ENCODE results near the gene AHRR. TPM values are rescaled to one million over a fixed set of nuclear protein-coding genes. Genes with fewer than 3 reads are reported as not detected.

AHRR gene
- total RNA-seq, 1 donor from 2014 or later, result 10.5 TPM

DNA sequence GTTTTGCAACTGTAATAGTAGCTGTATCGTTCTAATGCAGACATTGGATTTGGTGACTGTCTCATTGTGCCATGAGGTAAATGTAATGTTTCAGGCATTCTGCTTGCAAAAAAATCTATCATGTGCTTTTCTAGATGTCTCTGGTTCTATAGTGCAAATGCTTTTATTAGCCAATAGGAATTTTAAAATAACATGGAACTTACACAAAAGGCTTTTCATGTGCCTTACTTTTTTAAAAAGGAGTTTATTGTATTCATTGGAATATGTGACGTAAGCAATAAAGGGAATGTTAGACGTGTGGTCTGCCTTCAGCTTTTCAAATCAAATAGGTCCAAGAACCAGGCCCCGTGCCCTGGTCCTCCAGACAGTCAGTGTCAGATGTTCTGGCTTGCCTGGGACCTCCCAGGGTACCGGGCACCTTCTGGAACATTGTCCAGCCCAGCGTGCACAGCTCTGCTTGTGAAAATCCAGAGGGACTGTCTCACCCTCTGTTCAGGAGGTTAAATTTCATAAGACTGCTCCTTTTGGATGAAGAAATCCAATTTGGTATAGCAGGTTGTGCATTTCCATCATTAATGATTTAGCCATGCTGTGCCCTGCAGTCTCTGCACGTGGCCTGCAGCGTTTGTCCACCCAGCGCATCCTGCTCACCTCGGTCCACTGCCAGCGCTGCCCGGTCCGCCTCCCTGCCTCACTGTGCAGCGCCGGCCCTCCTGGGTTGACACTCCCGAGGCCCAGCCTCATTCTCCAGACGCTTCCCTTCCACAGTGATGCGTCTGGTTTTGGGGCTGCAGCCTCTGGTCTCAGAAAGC is 6.6 kb upstream of the AHRR start:
- Histone ChIP-seq H3K9me3 (ENCODE audit: insufficient read depth, low read depth, low read length) (no peaks in the 10 kb centered on the region), H3K79me2 (ENCODE audit: insufficient read depth, low read length) (peaks cover 12% of the 10 kb centered on the region), H3K36me3 (ENCODE audit: insufficient read depth, low read length) (no peaks in the 10 kb centered on the region), H4K20me1 (ENCODE audit: insufficient read depth, low read length) (peaks cover 72% of the 10 kb centered on the region), H3K4me3 (ENCODE audit: insufficient read depth, low read depth, low read length) (no peak overlapping the region), H3K27me3 (ENCODE audit: insufficient read depth, low read length) (no peaks in the 10 kb centered on the region), H2AFZ (ENCODE audit: low read depth, low read length) (no peak overlapping the region), H3K4me2 (ENCODE audit: low read length) (no peak overlapping the region), H3K4me1 (ENCODE audit: insufficient read depth, low read length) (peaks cover 29% of the 10 kb centered on the region), H3K9ac (ENCODE audit: low read length) (no peak overlapping the region), H3K27ac (ENCODE audit: low read depth, low read length) (no peak overlapping the region)
- no peak for DNase-seq (ENCODE audit: low read depth)
- peaks cover 2% of the 10 kb centered on the region for H3K4me1 Mint-ChIP-seq (ENCODE audit: low read depth, unreplicated experiment)
- no peak for FAIRE-seq
- TF ChIP-seq CTCF (IDR thresholded peaks at IDR 0.05; ENCODE audit: insufficient read depth, low read depth, low read length), result no peak
- no peak for TF ChIP-seq EZH2 (IDR thresholded peaks at IDR 0.05; ENCODE audit: insufficient read depth, low read length)
- peaks cover 8% of the 10 kb centered on the region for H3K36me3 Mint-ChIP-seq (ENCODE audit: low read depth, unreplicated experiment)
- H3K27me3 Mint-ChIP-seq (ENCODE audit: low read depth, unreplicated experiment), result no peaks in the 10 kb centered on the region
- no peak overlapping the region for H3K27ac Mint-ChIP-seq (ENCODE audit: unreplicated experiment)
- H3K4me3 Mint-ChIP-seq (ENCODE audit: unreplicated experiment), result no peak overlapping the region
- H3K9me3 Mint-ChIP-seq (ENCODE audit: unreplicated experiment), result no peaks in the 10 kb centered on the region

DNA sequence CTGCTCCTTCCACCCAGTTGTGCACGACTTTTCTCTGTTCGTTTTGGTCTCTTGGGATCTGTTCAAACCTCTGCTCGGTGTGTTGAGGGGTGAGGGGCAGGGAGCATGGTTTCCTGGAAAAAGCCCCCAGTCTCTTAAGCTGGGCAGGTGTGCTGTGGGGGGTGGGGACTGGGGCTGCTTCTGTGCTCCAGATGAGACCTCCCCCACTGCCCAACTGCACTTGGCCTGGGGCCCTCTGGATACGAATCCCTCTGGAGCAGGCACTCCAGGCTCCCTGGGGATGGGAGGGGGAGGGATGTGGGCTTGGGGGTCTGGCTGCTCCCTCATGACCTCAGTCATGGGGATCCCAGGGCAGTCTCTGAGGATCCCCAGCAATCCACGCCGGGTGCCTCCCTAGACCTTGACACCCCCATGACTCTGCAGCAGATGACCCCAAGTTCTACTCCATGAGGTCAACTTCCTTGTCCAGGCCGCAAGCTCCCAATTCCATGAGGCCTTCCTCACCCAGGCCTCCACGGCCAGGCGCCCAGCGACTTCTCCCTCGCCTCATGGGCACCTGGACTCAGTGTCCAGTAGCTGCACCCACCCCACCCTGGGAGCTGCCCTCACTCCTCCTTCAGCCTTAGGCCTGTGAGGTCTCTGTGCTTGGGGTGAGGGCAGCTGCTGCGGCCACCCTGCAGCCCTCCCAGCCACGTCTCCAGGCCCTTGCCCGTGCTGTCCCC is 5.9 kb upstream of the AHRR start:
- Histone ChIP-seq H3K4me1 (ENCODE audit: insufficient read depth, low read length) (peaks cover 25% of the 10 kb centered on the region), H3K36me3 (ENCODE audit: insufficient read depth, low read length) (no peaks in the 10 kb centered on the region), H3K9ac (ENCODE audit: low read length) (no peak overlapping the region), H3K27me3 (ENCODE audit: insufficient read depth, low read length) (peaks cover 3% of the 10 kb centered on the region), H3K4me2 (ENCODE audit: low read length) (no peak overlapping the region), H4K20me1 (ENCODE audit: insufficient read depth, low read length) (peaks cover 64% of the 10 kb centered on the region), H2AFZ (ENCODE audit: low read depth, low read length) (no peak overlapping the region), H3K27ac (ENCODE audit: low read depth, low read length) (no peak overlapping the region), H3K4me3 (ENCODE audit: insufficient read depth, low read depth, low read length) (no peak overlapping the region), H3K9me3 (ENCODE audit: insufficient read depth, low read depth, low read length) (no peaks in the 10 kb centered on the region), H3K79me2 (ENCODE audit: insufficient read depth, low read length) (peaks cover 7% of the 10 kb centered on the region)
- Mint-ChIP-seq H3K27ac (ENCODE audit: unreplicated experiment) (no peak overlapping the region), H3K4me3 (ENCODE audit: unreplicated experiment) (no peak overlapping the region), H3K36me3 (ENCODE audit: low read depth, unreplicated experiment) (peaks cover 8% of the 10 kb centered on the region), H3K27me3 (ENCODE audit: low read depth, unreplicated experiment) (peaks cover 3% of the 10 kb centered on the region), H3K4me1 (ENCODE audit: low read depth, unreplicated experiment) (peaks cover 2% of the 10 kb centered on the region), H3K9me3 (ENCODE audit: unreplicated experiment) (no peaks in the 10 kb centered on the region)
- no peak for FAIRE-seq
- TF ChIP-seq CTCF (IDR thresholded peaks at IDR 0.05; ENCODE audit: insufficient read depth, low read depth, low read length), result no peak
- TF ChIP-seq EZH2 (IDR thresholded peaks at IDR 0.05; ENCODE audit: insufficient read depth, low read length), result no peak
- DNase-seq (ENCODE audit: low read depth), result no peak
